ENCODE measurements around the gene C11orf16.

DNA sequence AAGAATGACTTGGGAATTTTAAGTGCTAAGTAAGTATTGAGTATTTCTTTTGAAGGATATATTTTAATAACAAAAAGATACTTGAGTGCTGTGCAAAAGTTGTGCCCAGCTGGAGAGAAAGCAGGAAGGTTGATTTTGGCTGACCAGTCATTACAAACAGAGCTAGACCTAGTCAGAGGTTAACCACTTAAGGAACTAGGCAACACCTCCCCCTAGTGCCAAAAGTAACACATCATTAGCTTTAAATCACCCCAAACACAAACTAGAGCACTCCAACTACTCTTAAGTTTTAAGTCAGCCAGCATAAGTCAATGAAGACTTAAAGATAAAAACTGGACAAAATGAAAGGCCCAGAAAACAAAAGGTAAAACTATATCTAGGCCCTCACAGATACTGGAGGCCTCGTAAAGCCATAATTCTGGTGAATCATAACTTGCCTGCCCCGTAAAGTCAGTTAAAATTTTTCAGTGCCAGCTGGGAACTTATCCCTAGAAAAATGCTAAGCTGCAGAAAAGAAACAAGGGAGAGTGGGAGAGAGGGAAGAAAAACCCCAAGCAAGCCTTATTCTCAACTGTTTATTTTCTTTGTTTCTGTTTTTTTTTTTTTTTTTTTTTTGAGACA, 26.9 kb upstream of the C11orf16 start:
- TF ChIP-seq, protein P1, sequence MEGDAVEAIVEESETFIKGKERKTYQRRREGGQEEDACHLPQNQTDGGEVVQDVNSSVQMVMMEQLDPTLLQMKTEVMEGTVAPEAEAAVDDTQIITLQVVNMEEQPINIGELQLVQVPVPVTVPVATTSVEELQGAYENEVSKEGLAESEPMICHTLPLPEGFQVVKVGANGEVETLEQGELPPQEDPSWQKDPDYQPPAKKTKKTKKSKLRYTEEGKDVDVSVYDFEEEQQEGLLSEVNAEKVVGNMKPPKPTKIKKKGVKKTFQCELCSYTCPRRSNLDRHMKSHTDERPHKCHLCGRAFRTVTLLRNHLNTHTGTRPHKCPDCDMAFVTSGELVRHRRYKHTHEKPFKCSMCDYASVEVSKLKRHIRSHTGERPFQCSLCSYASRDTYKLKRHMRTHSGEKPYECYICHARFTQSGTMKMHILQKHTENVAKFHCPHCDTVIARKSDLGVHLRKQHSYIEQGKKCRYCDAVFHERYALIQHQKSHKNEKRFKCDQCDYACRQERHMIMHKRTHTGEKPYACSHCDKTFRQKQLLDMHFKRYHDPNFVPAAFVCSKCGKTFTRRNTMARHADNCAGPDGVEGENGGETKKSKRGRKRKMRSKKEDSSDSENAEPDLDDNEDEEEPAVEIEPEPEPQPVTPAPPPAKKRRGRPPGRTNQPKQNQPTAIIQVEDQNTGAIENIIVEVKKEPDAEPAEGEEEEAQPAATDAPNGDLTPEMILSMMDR (conservative IDR thresholded peaks at IDR 0.05; ENCODE audit: low read length), result peak; percentile 75
- no peak for TF ChIP-seq EZH2phosphoT487 (IDR thresholded peaks at IDR 0.05; ENCODE audit: borderline replicate concordance)

All from Loucy (cell line).